ENCODE data around the gene SLC6A4. TPM values are rescaled to one million over a fixed set of nuclear protein-coding genes. Genes with fewer than 3 reads are reported as not detected.

The SLC6A4 gene
- polyA plus RNA-seq, 1 experiment = not detected

DNA sequence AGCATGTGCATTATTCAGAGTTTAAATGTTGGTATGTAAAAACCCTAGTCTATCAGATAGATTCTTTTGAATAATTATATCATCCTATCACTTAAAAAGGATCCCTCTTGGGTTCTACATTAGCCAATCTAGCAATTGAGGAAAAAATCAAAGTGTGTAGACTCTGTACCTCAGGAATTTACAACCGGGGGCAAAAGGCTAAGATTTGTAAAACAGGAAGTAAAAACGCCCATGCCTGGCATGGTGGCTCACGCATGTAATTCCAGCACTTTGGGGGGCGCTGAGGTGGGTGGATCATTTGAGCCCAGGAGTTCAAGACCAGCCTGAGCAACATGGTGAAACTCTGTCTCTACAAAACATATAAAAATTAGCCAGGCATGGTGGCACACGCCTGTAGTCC is 58.6 kb downstream of the SLC6A4 start:
- Histone ChIP-seq H3K27me3 (ENCODE audit: control insufficient read depth, insufficient read depth, low read length) (no peaks in the 10 kb centered on the region), H3K36me3 (ENCODE audit: control insufficient read depth, insufficient read depth, low read length) (peaks cover 3% of the 10 kb centered on the region), H3K4me3 (ENCODE audit: low read depth, low read length) (no peak overlapping the region)
- TF ChIP-seq, protein P1, sequence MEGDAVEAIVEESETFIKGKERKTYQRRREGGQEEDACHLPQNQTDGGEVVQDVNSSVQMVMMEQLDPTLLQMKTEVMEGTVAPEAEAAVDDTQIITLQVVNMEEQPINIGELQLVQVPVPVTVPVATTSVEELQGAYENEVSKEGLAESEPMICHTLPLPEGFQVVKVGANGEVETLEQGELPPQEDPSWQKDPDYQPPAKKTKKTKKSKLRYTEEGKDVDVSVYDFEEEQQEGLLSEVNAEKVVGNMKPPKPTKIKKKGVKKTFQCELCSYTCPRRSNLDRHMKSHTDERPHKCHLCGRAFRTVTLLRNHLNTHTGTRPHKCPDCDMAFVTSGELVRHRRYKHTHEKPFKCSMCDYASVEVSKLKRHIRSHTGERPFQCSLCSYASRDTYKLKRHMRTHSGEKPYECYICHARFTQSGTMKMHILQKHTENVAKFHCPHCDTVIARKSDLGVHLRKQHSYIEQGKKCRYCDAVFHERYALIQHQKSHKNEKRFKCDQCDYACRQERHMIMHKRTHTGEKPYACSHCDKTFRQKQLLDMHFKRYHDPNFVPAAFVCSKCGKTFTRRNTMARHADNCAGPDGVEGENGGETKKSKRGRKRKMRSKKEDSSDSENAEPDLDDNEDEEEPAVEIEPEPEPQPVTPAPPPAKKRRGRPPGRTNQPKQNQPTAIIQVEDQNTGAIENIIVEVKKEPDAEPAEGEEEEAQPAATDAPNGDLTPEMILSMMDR (IDR thresholded peaks at IDR 0.05; ENCODE audit: insufficient read depth, low read depth, low read length) = no peak
- no peak for DNase-seq (ENCODE audit: low read depth)
- POLR2A ChIA-PET = no interaction called here
- CTCF ChIA-PET = no interaction called here

DNA sequence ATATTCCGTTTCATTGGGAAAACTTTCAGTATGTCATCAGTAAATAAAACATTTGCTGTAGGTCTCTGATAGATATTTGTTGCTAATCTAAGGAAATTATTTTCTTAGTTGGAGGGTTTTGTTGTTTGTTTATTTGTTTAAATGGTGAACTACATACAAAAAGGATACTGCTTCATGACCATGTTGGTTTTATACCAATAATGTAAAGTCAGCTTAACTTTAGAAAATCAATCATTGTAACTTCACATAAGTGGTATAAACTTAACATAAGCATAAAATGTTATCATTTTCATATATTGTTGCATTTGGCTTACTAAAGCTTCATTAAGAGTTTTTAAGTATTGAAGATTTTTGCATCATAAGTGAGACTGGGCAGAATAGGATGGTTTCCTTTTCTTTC is 60.9 kb downstream of the SLC6A4 start:
- Histone ChIP-seq H3K36me3 (ENCODE audit: control insufficient read depth, insufficient read depth, low read length) (no peaks in the 10 kb centered on the region; the same call in none of the 2 replicates), H3K27me3 (ENCODE audit: control insufficient read depth, insufficient read depth, low read length) (no peaks in the 10 kb centered on the region), H3K4me3 (ENCODE audit: low read depth, low read length) (no peak overlapping the region)
- TF ChIP-seq, protein P1 (IDR thresholded peaks at IDR 0.05; ENCODE audit: insufficient read depth, low read depth, low read length) = no peak
- CTCF ChIA-PET = interaction anchor here (0.7 to 0.8 kb wide), 2 partner anchors 46 to 50 kb away, joined by 3 read pairs; no protein-coding TSS in a partner anchor
- DNase-seq (ENCODE audit: low read depth) = no peak
- POLR2A ChIA-PET = no interaction called here

DNA sequence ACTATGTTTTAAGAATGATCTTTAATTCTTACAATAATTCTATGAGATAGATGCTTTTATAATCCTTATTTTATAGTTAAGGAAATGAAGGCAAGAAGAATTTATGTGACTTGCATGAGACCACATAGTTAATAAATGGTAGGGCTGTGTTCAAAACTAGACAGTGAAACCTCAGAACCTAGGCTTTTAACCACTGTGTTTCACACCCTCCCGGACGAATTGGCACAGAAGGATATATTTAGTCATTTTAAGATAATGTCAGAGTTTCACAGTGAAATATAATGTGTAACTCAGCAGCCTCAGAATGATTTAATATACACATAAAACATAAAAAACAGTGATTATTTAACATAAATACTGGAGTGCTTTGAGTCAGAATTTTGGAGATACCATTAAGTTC is 61.8 kb downstream of the SLC6A4 start:
- H3K36me3 ChIP-seq (ENCODE audit: control insufficient read depth, insufficient read depth, low read length) = no peaks in the 10 kb centered on the region; the same call in none of the 2 replicates
- POLR2A ChIA-PET = no interaction called here
- TF ChIP-seq, protein P1 (IDR thresholded peaks at IDR 0.05; ENCODE audit: insufficient read depth, low read depth, low read length) = no peak

DNA sequence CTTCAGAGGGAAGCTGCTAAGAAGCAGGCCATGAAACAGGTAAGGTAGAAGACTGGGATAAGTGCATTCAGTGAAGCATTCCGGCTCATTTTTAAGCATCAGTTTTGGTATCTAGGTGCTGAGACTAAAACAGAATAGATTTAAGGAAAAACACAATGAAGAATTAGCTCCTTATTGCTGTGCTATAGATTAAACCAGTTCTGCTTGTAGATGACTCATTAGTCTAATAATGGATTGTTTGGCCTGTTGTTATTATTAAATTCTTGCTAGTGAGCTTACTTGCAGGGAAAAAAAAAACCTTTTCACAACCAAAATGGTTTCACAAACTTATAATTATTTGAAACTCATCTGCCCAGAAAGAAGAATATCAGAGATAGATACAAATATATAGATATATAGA is 62.9 kb downstream of the SLC6A4 start:
- TF ChIP-seq, protein P1 (IDR thresholded peaks at IDR 0.05; ENCODE audit: insufficient read depth, low read depth, low read length) = no peak
- no peak for DNase-seq (ENCODE audit: low read depth)
- H3K27me3 ChIP-seq (ENCODE audit: control insufficient read depth, insufficient read depth, low read length) = no peaks in the 10 kb centered on the region
- H3K4me3 ChIP-seq (ENCODE audit: low read depth, low read length) = no peak overlapping the region
- ChIA-PET POLR2A (no interaction called here), CTCF (interaction anchor here (0.8 kb wide), 1 partner anchor 48 kb away, joined by 3 read pairs; no protein-coding TSS in a partner anchor)
- no peaks in the 10 kb centered on the region; the same call in none of the 2 replicates for H3K36me3 ChIP-seq (ENCODE audit: control insufficient read depth, insufficient read depth, low read length)

More for the DNA sequence above, 61.8 kb downstream of the SLC6A4 start:
- Histone ChIP-seq H3K27me3 (ENCODE audit: control insufficient read depth, insufficient read depth, low read length) (no peaks in the 10 kb centered on the region), H3K4me3 (ENCODE audit: low read depth, low read length) (no peak overlapping the region)
- CTCF ChIA-PET = interaction anchor here (0.6 kb wide), 1 partner anchor 27 kb away, joined by 3 read pairs; no protein-coding TSS in a partner anchor
- no peak for DNase-seq (ENCODE audit: low read depth)

DNA sequence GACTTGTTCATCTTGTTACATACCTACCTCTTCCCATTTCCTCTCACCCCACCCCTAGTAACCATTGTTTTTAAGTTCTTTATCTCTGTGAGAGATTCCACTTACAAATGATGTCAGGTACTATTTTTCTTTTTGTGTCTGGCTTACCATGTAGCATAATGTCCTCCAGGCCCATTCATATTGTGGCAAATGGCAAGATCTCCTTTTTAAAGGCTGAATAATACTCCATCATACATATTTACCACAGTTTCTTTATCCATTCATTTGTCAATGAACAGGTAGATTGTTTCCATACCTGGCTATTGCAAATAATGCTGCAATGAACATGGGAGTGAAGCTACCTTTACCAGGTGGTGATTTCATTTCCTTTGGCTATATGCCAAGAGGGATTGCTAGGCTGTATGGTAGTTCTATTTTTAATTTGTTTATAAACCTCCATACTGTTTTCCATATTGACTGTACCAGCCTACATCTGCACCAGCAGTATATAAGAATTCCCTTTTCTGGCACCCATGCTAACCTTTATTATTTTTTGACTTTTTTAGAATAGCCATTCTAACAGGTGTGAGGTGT is 65.0 kb downstream of the SLC6A4 start:
- DNase-seq (ENCODE audit: low read depth) = no peak
- TF ChIP-seq, protein P1 (IDR thresholded peaks at IDR 0.05; ENCODE audit: insufficient read depth, low read depth, low read length) = no peak
- ChIA-PET POLR2A (no interaction called here), CTCF (interaction anchor here (2.3 kb wide), 1 partner anchor 46 kb away, joined by 6 read pairs; no protein-coding TSS in a partner anchor)
- H3K4me3 ChIP-seq (ENCODE audit: low read depth, low read length) = no peak overlapping the region
- H3K36me3 ChIP-seq (ENCODE audit: control insufficient read depth, insufficient read depth, low read length) = no peaks in the 10 kb centered on the region; the same call in 1 of the 2 replicates
- H3K27me3 ChIP-seq (ENCODE audit: control insufficient read depth, insufficient read depth, low read length) = no peaks in the 10 kb centered on the region
